ENCODE results near the gene TLE5.
"Not testable (repeated sequence)": the region's sequence is repeated elsewhere in the genome, so short reads cannot be mapped to it uniquely, and the experiment has no call there.

The TLE5 gene

DNA sequence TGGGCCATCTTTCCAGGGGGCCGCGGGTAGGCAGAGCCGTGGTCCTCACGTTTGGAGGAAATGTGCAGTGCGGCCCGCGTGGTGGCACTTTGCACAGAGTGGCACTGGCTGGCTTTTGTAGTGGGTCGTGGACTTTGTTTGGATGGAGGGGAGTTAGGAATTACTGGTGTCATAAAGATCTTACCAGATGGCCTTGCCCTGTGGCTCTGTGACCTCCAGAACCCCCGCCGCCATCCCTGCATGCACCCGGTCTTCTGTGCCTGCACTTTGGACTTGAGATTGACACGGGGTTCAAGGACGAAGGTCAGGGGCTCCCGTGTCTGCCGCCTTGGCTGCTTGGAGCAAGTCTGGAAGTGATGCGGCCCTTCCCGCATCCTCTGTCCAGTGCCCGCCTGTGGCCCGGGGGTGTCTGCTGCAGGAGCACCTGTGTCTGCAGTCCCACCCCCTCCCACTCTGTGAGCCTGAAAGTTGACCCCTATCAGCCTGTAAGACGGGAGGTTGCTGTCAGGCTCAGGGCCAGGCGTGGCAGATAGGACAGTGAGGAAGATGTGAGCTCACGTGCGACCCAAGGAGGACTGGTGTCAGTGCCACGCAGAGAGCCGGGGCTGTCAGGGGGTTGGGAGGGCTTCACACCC lies 34.1 kb upstream of the TLE5 start:
- DNase-seq: no peak

DNA sequence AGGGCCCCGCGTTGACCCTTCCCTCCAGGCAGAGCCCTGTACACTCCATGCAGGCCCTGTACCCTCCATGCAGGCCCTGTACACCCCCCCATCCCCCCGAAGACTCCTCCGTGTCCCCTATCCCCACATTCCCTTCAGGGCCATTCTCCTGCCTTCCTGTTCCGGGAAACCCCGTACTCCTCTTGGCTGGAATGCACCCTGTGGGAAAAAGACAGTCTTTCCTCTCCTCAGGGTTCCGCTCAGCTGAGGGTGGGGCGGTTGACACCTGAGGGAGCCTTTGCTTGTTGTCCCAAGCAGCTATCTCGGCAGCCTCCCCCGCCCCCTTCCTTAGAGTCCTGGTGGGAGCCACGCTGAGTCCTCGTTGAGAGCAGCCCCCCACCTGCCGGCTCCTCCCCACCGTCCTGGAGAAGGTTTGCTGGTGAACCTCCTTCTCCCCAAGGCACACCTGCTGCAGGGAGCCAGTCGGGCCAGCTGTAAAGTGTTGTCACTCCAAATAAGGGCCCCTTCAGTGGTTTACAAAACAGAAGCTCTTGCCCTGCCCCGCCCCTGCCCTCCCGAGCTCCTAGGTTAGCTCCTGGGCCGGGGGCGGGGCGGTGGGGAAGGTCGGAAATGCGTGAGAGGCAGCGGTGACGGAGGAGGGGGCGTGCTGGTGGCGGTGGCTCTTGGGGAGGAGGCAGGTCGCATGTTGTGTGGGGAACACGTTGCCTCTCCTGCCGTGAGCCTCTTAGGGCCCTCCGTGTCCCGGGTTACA lies 33.3 kb upstream of the TLE5 start:
- DNase-seq: peak; percentile 50 to 67

DNA sequence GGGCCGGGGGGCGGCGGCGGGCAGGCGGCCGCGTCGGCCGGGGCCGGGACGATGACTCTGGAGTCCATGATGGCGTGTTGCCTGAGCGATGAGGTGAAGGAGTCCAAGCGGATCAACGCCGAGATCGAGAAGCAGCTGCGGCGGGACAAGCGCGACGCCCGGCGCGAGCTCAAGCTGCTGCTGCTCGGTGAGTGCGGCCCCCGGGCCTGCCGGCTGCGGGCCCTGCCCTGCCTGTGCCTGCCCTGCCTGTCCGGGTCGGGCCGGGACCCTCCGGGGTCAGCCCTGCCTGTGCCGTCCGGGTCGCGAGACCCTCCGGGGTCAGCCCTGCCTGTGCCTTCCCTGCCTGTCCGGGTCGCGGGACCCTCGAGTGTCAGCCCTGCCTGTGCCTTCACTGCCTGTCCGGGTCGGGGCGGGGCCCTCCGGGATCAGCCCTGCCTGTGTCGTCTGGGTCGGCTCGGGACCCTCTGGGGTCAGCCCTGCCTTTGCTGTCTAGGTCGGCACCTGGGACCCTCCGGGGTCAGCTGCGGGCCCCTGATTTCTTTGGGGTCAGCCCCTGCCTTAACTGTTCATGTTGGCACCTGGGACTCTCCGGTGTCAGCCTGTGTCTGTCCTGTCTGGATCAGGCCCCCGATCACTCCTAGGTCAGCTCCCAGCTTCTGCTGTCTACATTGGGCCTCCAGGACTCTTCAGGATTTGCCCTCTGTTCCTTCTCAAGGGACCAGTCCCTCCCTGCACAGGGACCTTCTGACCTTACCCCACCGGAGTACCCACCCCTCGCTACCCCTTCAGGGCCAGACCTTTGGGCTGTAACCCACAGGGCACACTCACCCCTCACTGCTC lies 32.5 kb upstream of the TLE5 start:
- peak in 1 of 2 donors; percentile 57 for DNase-seq

DNA sequence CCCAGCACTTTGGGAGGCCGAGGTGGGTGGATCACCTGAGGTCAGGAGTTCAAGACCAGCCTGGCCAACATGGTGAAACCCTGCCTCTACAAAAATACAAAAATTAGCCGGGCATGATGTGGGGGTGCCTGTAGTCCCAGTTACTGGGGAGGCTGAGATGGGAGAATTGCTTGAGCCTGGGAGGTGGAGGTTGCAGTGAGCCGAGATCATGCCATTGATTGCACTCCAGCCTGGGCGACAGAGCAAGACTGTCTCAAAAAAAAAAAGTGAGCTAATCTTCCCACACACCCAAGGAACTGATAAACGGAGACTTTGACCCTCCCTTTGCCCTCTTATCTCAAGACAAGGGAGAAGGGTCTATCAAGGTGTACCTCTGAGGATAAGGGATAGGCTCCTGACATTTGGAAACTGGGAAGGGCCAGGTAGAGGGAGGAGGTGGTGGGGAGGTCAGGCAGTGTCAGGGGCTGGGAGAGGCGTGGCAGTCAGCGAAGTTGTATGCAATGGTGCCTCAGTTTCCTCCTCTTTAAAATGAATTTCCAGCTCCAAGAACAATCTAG lies 27.1 kb upstream of the TLE5 start:
- not testable (repeated sequence) for DNase-seq

DNA sequence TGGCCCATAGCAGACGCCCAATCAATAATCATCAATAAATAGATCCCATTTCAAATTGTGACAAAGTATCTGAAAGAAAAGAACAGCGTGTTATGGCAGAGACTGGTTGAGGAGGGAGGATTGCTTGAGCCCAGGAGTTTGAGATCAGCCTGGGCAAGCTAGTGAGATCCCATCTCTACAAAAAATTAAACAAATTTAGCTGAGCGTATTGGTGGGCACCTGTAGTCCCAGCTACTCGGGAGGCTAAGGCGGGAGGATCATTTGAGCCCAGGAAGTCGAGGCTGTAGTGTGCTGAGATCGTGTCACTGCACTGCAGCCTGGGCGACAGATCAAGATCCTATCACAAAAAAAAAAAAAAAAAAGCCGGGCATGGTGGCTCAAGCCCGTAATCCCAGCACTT lies 25.5 kb upstream of the TLE5 start:
- DNase-seq: no peak

DNA sequence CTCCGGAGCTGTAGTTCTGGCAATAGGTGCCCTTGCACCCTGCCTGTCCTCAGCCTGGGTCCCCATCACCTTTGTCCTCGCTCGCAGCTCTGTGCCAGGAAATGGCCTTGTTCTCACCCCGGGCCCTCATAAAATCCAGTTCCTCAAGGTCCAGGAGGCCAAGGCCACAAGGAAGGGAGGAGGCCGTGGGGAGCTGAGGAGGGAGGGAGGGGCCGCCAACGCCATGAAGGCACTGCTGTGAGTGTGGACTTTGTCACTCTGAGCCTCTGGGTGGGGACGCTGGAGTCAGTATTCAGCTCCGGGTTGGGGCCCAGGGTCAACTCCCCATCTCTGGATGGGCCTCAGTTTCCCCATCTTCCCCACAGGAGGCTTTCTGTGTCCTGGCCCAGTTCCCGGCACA lies 22.6 kb upstream of the TLE5 start:
- DNase-seq: no peak

DNA sequence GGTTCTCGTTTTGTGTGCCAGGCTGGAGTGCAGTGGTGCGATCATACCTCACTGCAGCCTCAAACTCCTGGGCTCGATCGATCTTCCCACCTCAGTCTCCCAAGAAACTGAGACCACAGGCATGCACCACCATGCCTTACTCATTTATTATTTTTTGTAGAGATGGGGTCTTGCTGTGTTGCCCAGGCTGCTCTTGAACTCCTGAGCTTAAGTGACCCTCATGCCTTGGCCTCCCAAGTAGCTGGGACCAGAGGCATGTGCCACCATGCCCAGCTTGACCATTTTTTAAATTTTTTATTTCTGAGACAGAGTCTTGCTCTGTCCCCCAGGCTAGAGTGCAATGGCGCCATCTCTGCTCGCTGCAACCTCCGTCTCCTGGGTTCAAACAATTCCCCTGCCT lies 21.7 kb upstream of the TLE5 start:
- no peak for DNase-seq

DNA sequence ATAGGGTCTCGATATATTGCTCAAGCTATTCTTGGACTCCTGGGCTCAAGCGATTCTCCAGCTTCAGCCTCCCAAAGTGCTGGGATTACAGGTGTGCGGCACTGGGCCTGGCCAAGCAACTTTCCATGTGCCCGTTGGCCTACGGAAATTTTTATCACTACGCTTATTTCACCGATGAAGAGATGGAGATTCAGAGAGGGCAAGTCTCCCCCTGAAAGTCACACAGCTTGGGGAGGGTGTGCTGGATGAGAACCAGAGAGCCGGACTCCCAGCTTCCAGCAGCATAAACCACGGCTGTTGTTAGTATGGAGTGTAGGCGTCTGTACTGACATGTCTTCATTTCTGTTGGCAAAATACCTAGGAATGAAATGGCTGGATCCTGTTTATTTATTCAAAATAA lies 20.0 kb upstream of the TLE5 start:
- no peak for DNase-seq

DNA sequence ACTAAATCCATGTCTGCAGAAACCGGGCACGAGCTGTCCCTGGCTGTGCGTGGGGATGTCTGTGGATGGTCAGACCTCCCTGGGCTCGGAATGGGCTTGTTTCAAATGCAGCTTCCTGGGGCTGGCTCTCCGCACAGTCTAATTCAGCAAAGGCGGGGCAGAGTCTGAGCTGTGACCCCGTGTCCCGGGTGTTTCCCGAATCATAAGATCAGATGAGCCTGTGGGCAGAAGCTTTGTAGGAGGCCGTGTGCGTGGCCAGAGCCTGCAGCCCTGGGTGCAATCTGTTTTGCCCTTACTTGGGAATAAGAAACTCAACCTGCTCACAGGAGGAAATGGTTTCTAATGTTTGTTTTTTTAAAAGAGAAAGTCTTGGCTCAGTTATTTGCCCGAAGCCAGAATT lies 18.0 kb upstream of the TLE5 start:
- no peak for DNase-seq

DNA sequence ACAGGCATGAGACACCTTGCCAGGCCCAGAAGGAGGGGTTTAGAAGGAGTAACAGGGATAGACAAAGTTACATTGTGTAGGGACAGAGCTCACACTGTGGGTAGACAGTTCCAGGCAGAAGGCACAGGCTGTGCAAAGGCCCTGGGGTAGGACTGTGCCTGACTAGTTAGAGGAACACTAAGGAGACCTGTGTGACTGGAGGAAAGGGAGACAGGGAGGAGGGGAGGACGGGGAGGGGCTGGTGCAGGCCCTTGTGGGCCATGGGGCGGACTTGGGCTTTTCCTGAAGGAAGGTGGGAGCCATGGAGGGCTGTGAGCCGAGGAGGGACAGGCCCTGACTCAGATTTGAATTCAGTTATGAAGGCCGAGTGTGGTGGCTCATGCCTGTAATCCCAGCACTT lies 17.3 kb upstream of the TLE5 start:
- no peak for DNase-seq

DNA sequence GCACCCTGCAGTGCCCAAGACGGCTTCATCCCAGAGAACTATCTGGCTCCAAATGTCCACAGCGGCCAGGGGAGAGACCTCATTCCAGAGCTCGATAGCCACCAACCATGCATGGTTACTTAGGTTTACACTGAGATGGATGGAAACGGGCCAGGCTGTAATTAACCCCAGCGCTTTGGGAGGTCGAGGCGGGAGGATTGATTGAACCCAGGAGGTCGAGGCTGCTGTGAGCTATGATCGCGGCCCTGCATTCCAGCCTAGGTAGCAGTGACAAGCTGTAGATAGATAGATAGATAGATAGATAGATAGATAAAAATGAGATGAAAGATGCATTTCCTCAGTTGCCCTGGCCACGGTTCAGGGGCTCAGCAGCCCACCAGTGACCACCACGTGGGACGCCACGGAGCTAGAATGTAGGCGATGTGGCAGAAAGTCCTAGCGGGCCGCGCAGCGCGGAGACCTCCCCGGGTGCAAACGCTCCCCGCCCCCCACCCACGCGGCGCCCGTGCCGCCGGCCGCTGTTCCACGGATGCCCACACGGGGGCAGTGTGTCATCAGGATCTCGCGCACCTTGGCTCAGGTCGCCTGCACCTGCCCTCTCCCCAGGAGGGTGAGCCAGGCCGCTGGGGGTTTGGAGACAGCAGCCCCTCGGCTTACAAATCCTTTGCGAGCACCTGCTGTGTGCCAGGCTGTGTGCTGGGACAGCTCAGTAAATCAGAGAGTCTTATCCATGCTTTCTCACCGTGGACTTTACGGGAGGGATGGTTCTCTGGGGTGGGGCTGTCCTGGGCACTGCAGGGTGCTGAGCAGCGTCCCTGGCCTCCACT lies 13.5 kb upstream of the TLE5 start:
- peak; percentile 84 to 88 for DNase-seq

DNA sequence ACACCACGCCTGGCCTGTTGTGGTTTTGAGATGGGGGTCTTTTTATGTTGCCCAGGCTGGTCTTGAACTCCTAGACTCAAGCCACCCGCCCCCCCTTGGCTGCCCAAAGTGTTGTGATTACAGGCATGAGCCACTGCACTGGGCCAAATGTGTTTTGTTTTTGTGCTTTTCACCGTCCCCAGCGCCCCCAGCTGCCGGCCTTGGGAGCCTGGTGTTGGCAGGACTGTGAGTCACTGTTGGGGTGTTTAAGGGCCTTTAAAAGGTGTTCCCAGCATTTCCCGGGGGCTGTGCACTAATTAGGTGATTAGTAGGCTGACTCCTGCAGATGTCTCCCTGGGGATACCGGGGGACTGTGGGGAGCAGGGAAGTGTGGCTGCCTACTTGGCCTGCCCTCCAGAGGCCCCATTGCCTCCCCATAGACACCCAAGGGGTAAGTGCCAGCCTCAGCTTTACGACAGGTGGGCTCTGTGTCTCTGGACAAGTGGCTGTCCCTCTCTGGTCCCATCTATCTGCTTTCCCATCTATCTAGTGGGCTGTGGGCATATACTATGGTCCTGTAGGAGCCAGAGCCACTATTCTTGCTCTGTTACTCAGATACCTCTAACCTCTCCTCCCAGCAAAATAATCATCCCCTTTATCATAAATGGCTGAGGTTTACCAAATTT lies 11.8 kb upstream of the TLE5 start:
- no peak for DNase-seq

DNA sequence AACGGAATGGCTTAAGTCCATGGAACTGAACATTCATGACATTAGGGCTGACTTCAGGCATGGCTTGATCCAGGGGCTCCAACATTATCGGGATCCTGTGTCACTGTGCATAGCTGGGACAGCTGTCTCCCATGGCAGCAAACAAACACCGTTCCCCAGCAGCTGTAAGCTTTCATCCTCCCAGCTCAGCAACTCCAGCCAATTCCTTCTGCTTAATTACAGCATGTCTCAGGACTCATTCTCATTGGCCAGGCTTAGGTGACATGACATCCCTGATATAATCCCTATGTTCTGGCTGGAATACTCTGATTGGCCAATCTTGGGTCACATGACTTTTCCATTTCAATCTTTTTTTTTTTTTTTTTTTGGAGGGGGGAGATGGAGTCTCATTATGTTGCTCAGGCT lies 10.9 kb upstream of the TLE5 start:
- DNase-seq: no peak

DNA sequence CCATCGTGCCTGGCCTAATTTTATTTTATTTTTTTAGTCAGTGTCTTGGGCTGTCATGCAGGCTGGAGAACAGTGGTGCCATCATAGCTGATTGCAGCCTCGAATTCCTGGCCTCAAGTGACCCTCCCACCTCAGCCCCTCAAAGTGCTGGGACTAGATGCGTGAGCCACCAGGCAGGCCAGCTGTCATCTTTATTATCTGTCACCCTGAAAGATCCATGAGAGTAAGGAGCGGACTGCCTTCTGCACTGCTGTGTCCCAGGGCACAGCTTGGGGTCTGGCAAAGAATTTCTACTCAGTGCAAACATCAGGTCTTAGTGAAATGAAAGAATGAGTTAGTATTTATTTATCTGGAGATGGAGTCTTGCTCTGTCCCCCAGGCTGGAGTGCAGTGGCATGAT lies 9.5 kb upstream of the TLE5 start:
- DNase-seq: no peak

DNA sequence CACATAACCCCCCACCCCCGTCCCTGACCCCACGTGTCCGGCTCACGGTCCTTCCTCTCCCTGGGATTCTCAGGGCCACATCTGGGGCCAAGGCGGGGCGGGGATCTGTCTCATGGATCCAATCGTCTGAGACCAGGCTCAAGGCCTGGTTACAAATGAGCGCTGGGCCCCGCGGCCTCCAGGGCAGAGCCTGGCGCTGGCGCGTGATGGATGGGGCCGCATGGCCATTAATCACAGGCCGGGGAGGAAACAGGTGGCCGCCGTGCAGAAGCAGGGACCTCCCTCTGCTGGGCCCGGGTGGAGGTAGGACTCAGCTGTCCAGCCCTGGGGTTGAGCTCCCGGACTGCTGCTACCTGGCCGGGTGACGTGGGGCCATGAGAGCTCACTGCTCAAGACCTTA lies 5.8 kb upstream of the TLE5 start:
- no peak for DNase-seq

DNA sequence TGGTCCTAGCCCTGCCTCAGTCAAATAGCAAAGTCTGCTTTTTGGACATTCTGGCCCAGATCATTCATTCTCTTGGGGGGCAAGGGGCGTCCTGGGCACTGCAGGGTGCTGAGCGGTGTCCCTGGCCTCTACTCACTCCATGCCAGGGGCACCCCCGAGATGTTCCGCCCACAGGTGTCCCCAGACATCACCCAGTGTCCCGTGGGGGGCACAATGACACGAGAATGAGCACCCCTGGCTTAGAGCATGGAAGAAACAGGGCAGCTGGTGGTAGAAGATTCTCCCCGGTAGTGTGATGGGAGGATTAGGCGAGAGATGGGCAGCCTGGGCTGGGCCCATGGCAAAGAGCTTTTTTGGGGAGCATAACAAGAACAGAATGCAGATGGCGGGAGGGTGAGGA lies 5.3 kb upstream of the TLE5 start:
- DNase-seq: no peak

DNA sequence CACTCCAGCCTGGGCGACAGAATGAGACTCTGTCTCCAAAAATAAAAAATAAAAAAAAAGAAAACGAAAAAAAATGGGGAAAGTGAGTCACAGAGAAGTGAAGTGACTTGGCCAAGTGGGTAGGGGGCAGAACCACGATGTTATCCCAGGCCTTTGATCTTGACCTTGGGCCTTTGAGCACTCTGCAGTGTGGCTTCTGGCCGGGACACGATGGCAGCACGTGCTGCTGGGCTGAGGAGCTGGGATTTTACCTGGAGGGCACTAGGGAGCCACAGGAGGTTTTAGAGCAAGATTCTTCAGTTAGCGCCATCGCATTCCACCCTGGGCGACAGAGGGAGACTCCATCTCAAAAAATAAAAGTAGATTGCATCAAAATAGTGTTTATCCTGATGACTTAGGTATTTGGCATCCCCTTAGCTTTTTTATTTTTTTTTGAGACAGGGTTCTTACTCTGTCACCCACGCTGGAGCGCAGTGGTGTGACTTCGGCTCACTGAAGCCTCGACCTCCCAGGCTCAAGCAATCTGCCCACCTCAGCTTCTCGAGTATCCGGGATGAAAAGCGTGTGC lies 4.3 kb upstream of the TLE5 start:
- DNase-seq: no peak

DNA sequence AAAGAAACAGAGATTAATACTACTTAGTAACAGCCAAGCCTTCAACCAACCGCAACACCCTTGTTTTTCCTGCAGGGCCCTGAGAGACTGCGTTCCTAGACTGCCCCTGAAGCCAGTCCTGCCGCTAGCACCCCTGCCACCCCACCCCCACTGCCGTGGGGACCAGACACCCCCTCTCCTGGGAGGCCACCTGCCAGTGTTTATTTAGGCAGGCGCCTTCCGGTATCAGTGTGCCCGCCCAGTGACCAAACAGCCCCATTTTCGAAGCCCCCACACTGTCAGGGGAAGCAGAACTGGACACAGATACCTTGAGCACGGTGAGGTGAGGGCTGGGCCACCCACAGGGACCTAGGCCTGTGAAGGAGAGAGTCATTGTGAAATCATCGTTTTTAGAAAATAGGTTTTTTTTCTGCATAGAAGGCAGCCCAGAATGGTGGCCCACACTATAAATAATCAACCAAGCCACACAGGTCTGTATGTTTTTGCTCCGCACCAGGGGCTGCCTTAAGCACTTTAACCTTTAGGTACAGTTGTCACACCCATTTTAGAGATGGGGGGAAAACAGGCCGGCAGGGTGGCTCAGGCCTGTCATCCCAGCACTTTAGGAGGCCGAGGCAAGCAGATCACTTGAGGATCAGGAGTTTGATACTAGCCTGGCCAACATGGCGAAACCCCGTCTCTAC lies 3.5 kb upstream of the TLE5 start:
- DNase-seq: no peak

DNA sequence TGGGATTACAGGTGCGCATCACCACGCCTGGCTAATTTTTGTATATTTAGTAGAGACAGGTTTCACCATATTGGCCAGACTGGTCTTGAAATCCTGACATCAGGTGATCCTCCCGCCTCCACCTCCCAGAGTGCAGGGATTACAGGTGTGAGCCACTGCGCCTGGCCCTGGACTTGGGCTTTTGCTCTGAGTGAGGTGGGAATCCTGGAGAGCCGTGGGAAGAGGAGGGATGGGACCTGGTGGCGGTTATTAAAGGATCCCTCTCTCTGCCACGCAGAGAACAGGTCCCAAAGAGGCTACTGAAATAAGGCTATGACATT lies 1.7 kb upstream of the TLE5 start:
- no peak for DNase-seq

DNA sequence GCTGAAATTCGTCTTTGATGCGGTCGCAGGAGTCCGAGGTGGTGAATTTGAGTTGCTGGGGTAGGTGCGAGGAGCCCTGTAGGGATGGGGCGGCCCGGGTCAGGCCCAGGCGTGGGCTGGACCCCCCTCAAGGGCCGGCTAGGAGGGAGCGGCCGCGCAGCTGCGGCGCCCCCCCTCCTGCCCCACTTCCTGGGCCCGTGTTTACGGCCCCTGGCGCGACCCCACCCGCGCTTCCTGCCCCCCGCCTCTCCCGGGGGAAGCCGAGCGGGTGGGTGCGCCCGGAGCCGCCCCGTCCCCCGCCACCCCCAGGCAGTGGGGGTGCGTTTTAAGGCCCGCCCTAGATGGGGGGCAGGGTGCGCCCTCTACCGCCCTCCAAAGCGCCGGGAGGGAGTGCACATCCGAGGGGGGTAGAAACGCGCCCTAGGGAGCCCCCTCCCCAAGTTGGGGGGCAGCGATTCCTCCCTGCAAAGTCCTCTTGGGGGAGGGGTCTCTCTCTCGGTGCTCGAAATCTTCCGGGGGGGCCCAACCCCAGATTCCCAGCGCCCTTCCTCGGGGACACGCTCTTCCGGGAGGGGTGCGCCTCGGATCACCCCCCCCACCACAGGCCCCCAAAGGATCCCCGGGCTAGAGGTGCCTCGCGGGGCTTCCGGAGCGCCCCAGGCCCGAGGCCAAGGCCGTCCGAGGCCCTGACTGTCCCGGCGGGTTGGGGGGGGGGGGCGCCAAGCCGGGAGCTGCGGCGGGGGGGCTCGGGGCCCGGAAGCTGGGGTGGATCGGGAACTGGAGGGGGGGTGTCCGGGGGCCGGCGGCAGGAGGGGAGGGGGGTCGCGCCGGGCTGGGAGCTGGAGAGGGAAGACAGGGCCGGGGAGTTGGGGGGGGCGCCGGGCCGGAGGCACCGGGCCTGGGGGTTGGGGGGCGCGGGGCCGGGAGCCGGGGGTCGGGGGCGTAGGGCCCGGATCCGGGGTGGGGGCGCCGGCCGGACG lies 823 bp downstream of the TLE5 start:
- DNase-seq: peak; percentile 60 to 64

Measured in stimulated activated CD4-positive, alpha-beta T cell treated with anti-CD3 and anti-CD28 coated beads, Interleukin-2, amount 100 ng/mL, for 24 hours (primary cell).